H1 (cell line): ENCODE data around the gene CHST9. TPM values are rescaled to one million over a fixed set of nuclear protein-coding genes. Genes with fewer than 3 reads are reported as not detected.

Experiments
- CTCF ChIA-PET: fragments of 300-600 bp; sonication (Branson Sonifier 250); formaldehyde crosslinking; loops from one replicate; lab custom pipeline; 2021; ENCODE audit not compliant: partially characterized antibody; lab: Charles Lee
- POLR2A ChIA-PET: fragments of 300-600 bp; sonication (Branson Sonifier 250); formaldehyde crosslinking; loops from one replicate; lab custom pipeline; 2021; ENCODE audit warnings: inconsistent platforms; ENCODE audit not compliant: partially characterized antibody; lab: Charles Lee
- DNase-seq, 2 experiments: peaks; one replicate each; pipeline versions ENCODE4 v3.0.0 to v3.0.0-alpha.2; 2010 to 2022; ENCODE audit warnings: low spot score in 2 of 2, low read depth in 1 of 2, mixed read lengths in 1 of 2
- FAIRE-seq: peaks from 2 replicates; lab custom pipeline; 2011; peaks lifted over from hg19 to GRCh38; lab: Jason Lieb, UNC
- H2AFZ ChIP-seq: 2 replicates; pipeline ENCODE4 v1.8.1; 2012; ENCODE audit warnings: low read length, inconsistent platforms
- H2AK5ac ChIP-seq: 2 replicates; pipeline ENCODE4 v1.6.1; 2013; ENCODE audit warnings: low read depth, low read length
- H2BK120ac ChIP-seq: replicated peaks from 2 replicates; pipeline ENCODE3; 2013; ENCODE audit warnings: low read depth, low read length, inconsistent platforms
- H2BK12ac ChIP-seq: 2 replicates; pipeline ENCODE4 v1.6.1; 2013; ENCODE audit warnings: low read depth, low read length
- H2BK15ac ChIP-seq: 2 replicates; pipeline ENCODE4 v1.6.1; 2013; ENCODE audit warnings: low read length
- H2BK20ac ChIP-seq: 2 replicates; pipeline ENCODE4 v1.6.1; 2013; ENCODE audit warnings: low read length
- H2BK5ac ChIP-seq: 2 replicates; pipeline ENCODE4 v1.6.1; 2013; ENCODE audit warnings: low read depth, low read length
- H3K14ac ChIP-seq: 2 replicates; pipeline ENCODE4 v1.6.1; 2013; ENCODE audit warnings: inconsistent platforms; ENCODE audit not compliant: insufficient read length
- H3K18ac ChIP-seq: 2 replicates; pipeline ENCODE4 v1.6.1; 2013; ENCODE audit warnings: low read length; ENCODE audit errors: extremely low read depth
- H3K23ac ChIP-seq: 2 replicates; pipeline ENCODE4 v1.6.1; 2013; ENCODE audit warnings: inconsistent platforms; ENCODE audit not compliant: insufficient read length
- H3K23me2 ChIP-seq: 2 replicates; pipeline ENCODE4 v1.6.1; 2013; ENCODE audit warnings: low read depth, low read length
- H3K27ac ChIP-seq: 2 replicates; pipeline ENCODE4 v1.6.1; 2011; ENCODE audit warnings: low read depth, low read length, inconsistent platforms
- H3K27me3 ChIP-seq, 4 experiments: replicated peaks in 1 of 4; 1 replicate in 1 of 4; 2 replicates in 3 of 4; pipeline versions ENCODE4 v1.6.1 to v1.8.1; 2011 to 2013; ENCODE audit warnings: low read length in 3 of 4, mild to moderate bottlenecking in 3 of 4, inconsistent platforms in 2 of 4, mixed read lengths in 2 of 4, moderate library complexity in 1 of 4; ENCODE audit not compliant: control insufficient read depth in 3 of 4, insufficient read depth in 3 of 4; ENCODE audit errors: extremely low read depth in 1 of 4
- H3K36me3 ChIP-seq, 4 experiments: 2 replicates each; pipeline versions ENCODE4 v1.6.1 to v1.8.1; 2011 to 2013; ENCODE audit warnings: mild to moderate bottlenecking in 4 of 4, low read length in 3 of 4, moderate library complexity in 2 of 4, control low read depth in 1 of 4, inconsistent platforms in 1 of 4; ENCODE audit not compliant: insufficient read depth in 4 of 4, control insufficient read depth in 2 of 4
- H3K4ac ChIP-seq: replicated peaks from 2 replicates; pipeline ENCODE3; 2013; ENCODE audit warnings: low read length, low read depth, mixed read lengths, inconsistent platforms; ENCODE audit not compliant: insufficient read length
- H3K4me1 ChIP-seq, 4 experiments: replicated peaks in 1 of 4; 1 replicate in 1 of 4; 2 replicates in 3 of 4; pipeline versions ENCODE4 v1.6.1 to v1.8.1; 2011 to 2013; ENCODE audit warnings: low read length in 3 of 4, inconsistent platforms in 2 of 4, mixed read lengths in 1 of 4; ENCODE audit not compliant: insufficient read depth in 4 of 4, control insufficient read depth in 3 of 4
- H3K4me2 ChIP-seq, 2 experiments: 2 replicates each; pipeline versions ENCODE4 v1.6.1 to v1.8.1; 2011 to 2013; ENCODE audit warnings: low read depth in 2 of 2, low read length in 2 of 2, control low read depth in 1 of 2, inconsistent platforms in 1 of 2, mild to moderate bottlenecking in 1 of 2; ENCODE audit not compliant: insufficient read depth in 1 of 2
- H3K4me3 ChIP-seq, 4 experiments: fragments of 200-600, 300-600 bp in 1 of 4; sonication (generic), shearing (Covaris generic), sonication (Bioruptor Twin) in 1 of 4; 2 replicates each; pipeline versions ENCODE4 v1.5.1 to v1.8.1; 2011 to 2016; ENCODE audit warnings: low read length in 4 of 4, low read depth in 3 of 4, control low read depth in 2 of 4, inconsistent platforms in 2 of 4, mild to moderate bottlenecking in 2 of 4, mixed read lengths in 1 of 4, moderate library complexity in 1 of 4; ENCODE audit not compliant: insufficient read depth in 2 of 4; ENCODE audit errors: extremely low read depth in 1 of 4
- H3K56ac ChIP-seq: replicated peaks from 2 replicates; pipeline ENCODE3; 2013; ENCODE audit warnings: low read depth, mild to moderate bottlenecking, mixed read lengths, low read length, inconsistent platforms; ENCODE audit not compliant: insufficient read length
- H3K79me1 ChIP-seq: 2 replicates; pipeline ENCODE4 v1.6.1; 2013; ENCODE audit warnings: low read depth, low read length, control low read depth
- H3K79me2 ChIP-seq, 2 experiments: 2 replicates each; pipeline versions ENCODE4 v1.6.1 to v1.8.1; 2012 to 2013; ENCODE audit warnings: low read length in 2 of 2, mild to moderate bottlenecking in 2 of 2, inconsistent platforms in 1 of 2; ENCODE audit not compliant: insufficient read depth in 2 of 2, control insufficient read depth in 1 of 2
- H3K9ac ChIP-seq, 4 experiments: replicated peaks in 1 of 4; 1 replicate in 1 of 4; 2 replicates in 3 of 4; pipeline versions ENCODE4 v1.6.1 to v1.8.1; 2011 to 2013; ENCODE audit warnings: low read depth in 3 of 4, low read length in 3 of 4, control low read depth in 2 of 4, mild to moderate bottlenecking in 2 of 4, moderate library complexity in 2 of 4, inconsistent platforms in 1 of 4; ENCODE audit errors: extremely low read depth in 1 of 4
- H3K9me3 ChIP-seq, 2 experiments: 2 replicates each; pipeline versions ENCODE4 v1.6.1 to v1.8.1; 2012 to 2013; ENCODE audit warnings: mild to moderate bottlenecking in 2 of 2, moderate library complexity in 2 of 2, control low read depth in 1 of 2, inconsistent platforms in 1 of 2, low read depth in 1 of 2, low read length in 1 of 2, mixed read lengths in 1 of 2; ENCODE audit not compliant: insufficient read depth in 2 of 2
- H4K20me1 ChIP-seq, 2 experiments: replicated peaks in 1 of 2; 2 replicates each; pipeline versions ENCODE3 to v1.8.1; 2011 to 2013; ENCODE audit warnings: inconsistent platforms in 2 of 2, low read length in 2 of 2, mild to moderate bottlenecking in 1 of 2; ENCODE audit not compliant: insufficient read depth in 2 of 2, control insufficient read depth in 1 of 2
- H4K5ac ChIP-seq: 2 replicates; pipeline ENCODE4 v1.6.1; 2013; ENCODE audit warnings: low read length, low read depth, mixed read lengths, inconsistent platforms; ENCODE audit not compliant: insufficient read length
- H4K8ac ChIP-seq: 2 replicates; pipeline ENCODE4 v1.8.0; 2013; ENCODE audit warnings: mild to moderate bottlenecking, moderate library complexity, low read length, inconsistent platforms; ENCODE audit not compliant: insufficient read depth; ENCODE audit errors: extremely low read depth
- H4K91ac ChIP-seq: replicated peaks from 2 replicates; pipeline ENCODE3; 2013; ENCODE audit warnings: low read length, mixed read lengths, inconsistent platforms; ENCODE audit not compliant: insufficient read length
- BCL11A ChIP-seq, 2 experiments: IDR thresholded peaks; one replicate each; pipeline ENCODE4 v1.6.1; 2011; ENCODE audit warnings: low read depth in 2 of 2, low read length in 2 of 2, mild to moderate bottlenecking in 2 of 2
- CEBPB ChIP-seq: IDR thresholded peaks from 2 replicates; pipeline ENCODE4 v1.6.1; 2012; ENCODE audit warnings: low read depth, low read length
- CHD1 ChIP-seq: IDR thresholded peaks from 2 replicates; pipeline ENCODE4 v1.6.1; 2012; ENCODE audit warnings: low read depth, low read length, improper control_type of control experiment
- CREB1 ChIP-seq: IDR thresholded peaks from 2 replicates; pipeline ENCODE4 v1.6.1; 2012; ENCODE audit warnings: inconsistent platforms
- HDAC6 ChIP-seq: IDR thresholded peaks from one replicate; pipeline ENCODE4 v1.7.1; 2012; ENCODE audit warnings: low read depth, mild to moderate bottlenecking, inconsistent platforms, low read length, moderate library complexity
- JUND ChIP-seq: IDR thresholded peaks from 2 replicates; pipeline ENCODE4 v1.6.1; 2011; ENCODE audit warnings: mild to moderate bottlenecking, improper control_type of control experiment, low read length
- KDM4A ChIP-seq: IDR thresholded peaks from one replicate; pipeline ENCODE4 v1.7.1; 2012; ENCODE audit warnings: low read depth, mild to moderate bottlenecking, moderate library complexity, low read length, inconsistent platforms; ENCODE audit not compliant: severe bottlenecking
- KDM5A ChIP-seq: fragments of 200-600 bp; IDR thresholded peaks from 2 replicates; pipeline ENCODE4 v1.7.1; 2012; ENCODE audit warnings: mild to moderate bottlenecking, low read length, inconsistent platforms, mixed read lengths
- MAFK ChIP-seq: IDR thresholded peaks from 2 replicates; pipeline ENCODE4 v1.6.1; 2012; ENCODE audit warnings: low read depth, mild to moderate bottlenecking, improper control_type of control experiment, low read length
- POLR2A ChIP-seq, 2 experiments: IDR thresholded peaks; 1 replicate in 1 of 2; 2 replicates in 1 of 2; pipeline ENCODE4 v1.6.1; 2011; ENCODE audit warnings: low read depth in 2 of 2, low read length in 2 of 2, mild to moderate bottlenecking in 2 of 2; ENCODE audit errors: control extremely low read depth in 1 of 2
- SAP30 ChIP-seq: fragments of 300-600 bp; sonication (generic); IDR thresholded peaks from 2 replicates; pipeline ENCODE4 v1.7.1; 2012; ENCODE audit warnings: low read length, moderate library complexity, mild to moderate bottlenecking, inconsistent platforms; ENCODE audit not compliant: insufficient read depth, insufficient replicate concordance
- TBP ChIP-seq: IDR thresholded peaks from 2 replicates; pipeline ENCODE4 v1.6.1; 2011; ENCODE audit warnings: low read depth, low read length, improper control_type of control experiment
- WGBS, 2 experiments: shearing (Covaris generic) in 1 of 2; methylation state at CpG; one replicate each; pipeline versions ENCODE4 v1.1.6 to v1.1.7; 2013 to 2015; ENCODE audit warnings: low lambda C conversion rate in 2 of 2, mixed read lengths in 2 of 2, inconsistent platforms in 1 of 2, low coverage in 1 of 2, missing lambda C conversion rate in 1 of 2; ENCODE audit not compliant: insufficient replicate concordance in 2 of 2, insufficient coverage in 1 of 2, insufficient read length in 1 of 2; ENCODE audit errors: extremely low coverage in 1 of 2, missing lambda C conversion rate in 1 of 2; 5-methylcytosine and 5-hydroxymethylcytosine counted together
- polyA plus RNA-seq, 7 experiments: library from polyadenylated mRNA; depleted of rRNA in 3 of 7; stranded (reverse) in 5 of 7; unstranded in 2 of 7; fragments of >200 nt in 5 of 7; fragments of 200-250 nt in 2 of 7; gene quantifications; 1 replicate in 5 of 7; 2 replicates in 1 of 7; 4 replicates in 1 of 7; pipeline versions ENCODE4 v1.2.1 to v1.2.3, GENCODE V29; 2011 to 2013; ENCODE audit warnings: missing spikeins in 2 of 7, mixed read lengths in 2 of 7
- total RNA-seq: library from RNA; stranded (reverse); fragmentation: NEBNext Ultra II Directional; extraction: Animal tissue kit (Norgen Biotek cat#: 25700); gene quantifications from 2 replicates; pipeline ENCODE4 v1.2.1, GENCODE V29; 2021

CHST9 gene
- total and polyA plus RNA-seq, 2 of the 8 experiments (the other 6 are each of a cell fraction or from before 2014, with no cell fraction given) = 3.2 to 24.3 TPM

GRCh38 chr18:27120246-27120645, 64.9 kb downstream of the CHST9 start:
- no peak overlapping the region for H3K4me3 ChIP-seq
- no peaks in the 10 kb centered on the region for H3K79me1 ChIP-seq
- POLR2A ChIA-PET = no interaction called here
- no peak overlapping the region for H3K4ac ChIP-seq
- no peak overlapping the region for H2AFZ ChIP-seq
- no peak overlapping the region for H3K23ac ChIP-seq
- H4K20me1 ChIP-seq = no peaks in the 10 kb centered on the region
- H3K9me3 ChIP-seq = no peaks in the 10 kb centered on the region
- H3K56ac ChIP-seq = no peak overlapping the region
- H3K27me3 ChIP-seq = no peaks in the 10 kb centered on the region
- 93% methylated on average over 3 of the region's 3 CpGs; no CpG with 5 or more reads in 1 of the 2 experiments for WGBS, 2 experiments
- H3K23me2 ChIP-seq = no peaks in the 10 kb centered on the region
- no peak overlapping the region for H3K4me2 ChIP-seq
- no peak overlapping the region for H4K5ac ChIP-seq
- no peak overlapping the region for H2BK120ac ChIP-seq
- FAIRE-seq (no peak), DNase-seq (no peak)
- H2BK15ac ChIP-seq = no peak overlapping the region
- H2BK12ac ChIP-seq = no peak overlapping the region
- no peak overlapping the region for H3K14ac ChIP-seq
- H3K9ac ChIP-seq = no peak overlapping the region
- CTCF ChIA-PET = no interaction called here
- H2BK20ac ChIP-seq = no peak overlapping the region
- H2BK5ac ChIP-seq = no peak overlapping the region
- H4K91ac ChIP-seq = no peak overlapping the region
- H3K36me3 ChIP-seq = no peaks in the 10 kb centered on the region; a peak in 1 of 8 replicates
- no peak overlapping the region for H4K8ac ChIP-seq
- no peak overlapping the region for H2AK5ac ChIP-seq
- no peak overlapping the region for H3K27ac ChIP-seq
- H3K18ac ChIP-seq = no peak overlapping the region
- H3K79me2 ChIP-seq = no peaks in the 10 kb centered on the region
- H3K4me1 ChIP-seq = peaks cover 0 to 15% (median 5%) of the 10 kb centered on the region in 4 experiments; a peak in 5 of 7 replicates
- TF ChIP-seq HDAC6 (no peak), CHD1 (no peak), POLR2A (IDR thresholded peaks at IDR 0.05; ENCODE audit: control extremely low read depth in 1 of 2, low read depth in 2 of 2, low read length in 2 of 2) (no peak), KDM5A (no peak), TBP (no peak), CREB1 (no peak), MAFK (no peak), SAP30 (no peak), KDM4A (no peak), JUND (no peak), BCL11A (IDR thresholded peaks at IDR 0.05; ENCODE audit: low read depth in 2 of 2, low read length in 2 of 2) (no peak), CEBPB (no peak)
